Body of pancreas (tissue), 4 donors: ENCODE data around the gene PHF5A.

ENCODE experiments used
- CTCF ChIP-seq, 7 experiments: fragments of 450-650 bp in 4 of 7; fragments of 200-600 bp in 3 of 7; sonication (generic) in 3 of 7; IDR thresholded peaks; one replicate each; pipeline ENCODE4 v1.5.1; 2016 to 2019; ENCODE audit warnings: antibody characterized with exemption in 7 of 7
- POLR2A ChIP-seq, 3 donors: fragments of 450-650 bp; IDR thresholded peaks; one replicate each; pipeline ENCODE4 v1.6.1; 2016; ENCODE audit warnings: antibody characterized with exemption in 3 of 3, mild to moderate bottlenecking in 2 of 3

GRCh38 chr22:41488076-41488475 lies 19.6 kb upstream of the PHF5A start:
- TF ChIP-seq CTCF (IDR thresholded peaks at IDR 0.05) (no peak), POLR2A (IDR thresholded peaks at IDR 0.05) (no peak)
